ENCODE results near the gene CACNA2D4. TPM values are rescaled to one million over a fixed set of nuclear protein-coding genes. Genes with fewer than 3 reads are reported as not detected.
A peak's percentile ranks its signal among the peaks of the same experiment; 100 is the strongest.

Gene CACNA2D4
- total and polyA plus RNA-seq, 4 donors, result 0.82 to 2.8 (median 1.3) TPM

- Histone ChIP-seq H3K27me3 (ENCODE audit: control insufficient read depth in 4 of 4, insufficient read depth in 4 of 4, low read length in 3 of 4) (no peaks in the 10 kb centered on the region), H3K36me3 (ENCODE audit: control insufficient read depth in 4 of 4, insufficient read depth in 3 of 4, low read depth in 1 of 4, low read length in 3 of 4) (no peaks in the 10 kb centered on the region), H3K4me3 (ENCODE audit: low read depth in 1 of 3, low read length in 3 of 3) (no peak overlapping the region), H3K4me1 (ENCODE audit: control insufficient read depth in 4 of 4, insufficient read depth in 4 of 4, low read length in 3 of 4) (peaks cover 0 to 3% (median 1%) of the 10 kb centered on the region in 4 donors), H3K9me3 (ENCODE audit: control insufficient read depth in 4 of 4, low read length in 3 of 4) (no peaks in the 10 kb centered on the region), H3K9ac (ENCODE audit: low read depth in 1 of 2, low read length in 2 of 2) (no peak overlapping the region), H3K27ac (ENCODE audit: low read depth in 1 of 2, low read length in 2 of 2) (no peak overlapping the region)
- 92% methylated on average over 5 of the region's 5 CpGs for WGBS
- TF ChIP-seq FOXA2 (IDR thresholded peaks at IDR 0.05) (no peak), JUND (IDR thresholded peaks at IDR 0.05) (no peak), GABPA (IDR thresholded peaks at IDR 0.05 in 1 of 2, conservative IDR thresholded peaks at IDR 0.05 in 1 of 2) (no peak), YY1 (IDR thresholded peaks at IDR 0.05) (no peak)
- DNase-seq (ENCODE audit: low spot score), result peak; percentile 32
Observed at GRCh38 chr12:1919284-1919683, 832 bp upstream of the CACNA2D4 start.

GRCh38 chr12:1918884-1919236 lies 408 bp upstream of the CACNA2D4 start:
- Histone ChIP-seq H3K9me3 (ENCODE audit: control insufficient read depth in 4 of 4, low read length in 3 of 4) (no peaks in the 10 kb centered on the region), H3K27me3 (ENCODE audit: control insufficient read depth in 4 of 4, insufficient read depth in 4 of 4, low read length in 3 of 4) (no peaks in the 10 kb centered on the region), H3K27ac (ENCODE audit: low read depth in 1 of 2, low read length in 2 of 2) (no peak overlapping the region), H3K9ac (ENCODE audit: low read depth in 1 of 2, low read length in 2 of 2) (no peak overlapping the region), H3K36me3 (ENCODE audit: control insufficient read depth in 4 of 4, insufficient read depth in 3 of 4, low read depth in 1 of 4, low read length in 3 of 4) (no peaks in the 10 kb centered on the region), H3K4me3 (ENCODE audit: low read depth in 1 of 3, low read length in 3 of 3) (no peak overlapping the region), H3K4me1 (ENCODE audit: control insufficient read depth in 4 of 4, insufficient read depth in 4 of 4, low read length in 3 of 4) (peaks cover 0 to 3% (median 1%) of the 10 kb centered on the region in 4 donors)
- no peak for DNase-seq (ENCODE audit: low spot score)
- 73% methylated on average over 6 of the region's 6 CpGs for WGBS
- TF ChIP-seq RXRA (IDR thresholded peaks at IDR 0.05) (no peak), HNF4G (IDR thresholded peaks at IDR 0.05) (no peak), RAD21 (IDR thresholded peaks at IDR 0.05) (no peak)

GRCh38 chr12:1917172-1918070 lies 1.0 kb downstream of the CACNA2D4 start:
- peak overlapping the region in 1 of 3 donors; percentile 4 for H3K4me3 ChIP-seq (ENCODE audit: low read depth in 1 of 3, low read length in 3 of 3)
- 74% methylated on average over 22 of the region's 22 CpGs for WGBS
- peak overlapping the region; percentile 37 to 51 for H3K27ac ChIP-seq (ENCODE audit: low read depth in 1 of 2, low read length in 2 of 2)
- no peaks in the 10 kb centered on the region for H3K36me3 ChIP-seq (ENCODE audit: control insufficient read depth in 4 of 4, insufficient read depth in 3 of 4, low read depth in 1 of 4, low read length in 3 of 4)
- no peaks in the 10 kb centered on the region for H3K9me3 ChIP-seq (ENCODE audit: control insufficient read depth in 4 of 4, low read length in 3 of 4)
- peak; percentile 66 for DNase-seq (ENCODE audit: low spot score)
- peaks cover 0 to 3% (median 1%) of the 10 kb centered on the region in 4 donors for H3K4me1 ChIP-seq (ENCODE audit: control insufficient read depth in 4 of 4, insufficient read depth in 4 of 4, low read length in 3 of 4)
- H3K27me3 ChIP-seq (ENCODE audit: control insufficient read depth in 4 of 4, insufficient read depth in 4 of 4, low read length in 3 of 4), result no peaks in the 10 kb centered on the region
- TF ChIP-seq RAD21 (IDR thresholded peaks at IDR 0.05) (no peak), YY1 (IDR thresholded peaks at IDR 0.05) (no peak), RXRA (IDR thresholded peaks at IDR 0.05) (no peak), TAF1 (conservative IDR thresholded peaks at IDR 0.05) (no peak), ATF3 (IDR thresholded peaks at IDR 0.05) (no peak), MAX (IDR thresholded peaks at IDR 0.05) (no peak), REST (IDR thresholded peaks at IDR 0.05) (no peak), ZBTB33 (IDR thresholded peaks at IDR 0.05) (no peak), FOXA1 (IDR thresholded peaks at IDR 0.05) (no peak), NR2F2 (IDR thresholded peaks at IDR 0.05) (no peak), GABPA (IDR thresholded peaks at IDR 0.05 in 1 of 2, conservative IDR thresholded peaks at IDR 0.05 in 1 of 2) (no peak), CTCF (IDR thresholded peaks at IDR 0.05; ENCODE audit: low read depth, low read length, missing input control) (no peak)
- no peak overlapping the region for H3K9ac ChIP-seq (ENCODE audit: low read depth in 1 of 2, low read length in 2 of 2)
